Erythroblast (primary cell): ENCODE data around the gene HIPK2.

Experiments
- GATA1 ChIP-seq: IDR thresholded peaks from 2 replicates; pipeline ENCODE4 v1.6.1; 2011; ENCODE audit warnings: low read depth, mild to moderate bottlenecking, control low read depth, low read length, moderate library complexity
- POLR2A ChIP-seq: IDR thresholded peaks from 2 replicates; pipeline ENCODE4 v1.6.1; 2011; ENCODE audit warnings: mild to moderate bottlenecking, low read length

GRCh38 chr7:139574618-139575337 is 203.0 kb downstream of the HIPK2 start:
- no peak for TF ChIP-seq POLR2A
- no peak for TF ChIP-seq GATA1
